Liver (tissue), 3 donors: ENCODE results near the gene HLA-DOB.

ENCODE experiments used
- ATF3 ChIP-seq: IDR thresholded peaks from 2 replicates; pipeline ENCODE4 v1.6.1; 2016; ENCODE audit warnings: antibody characterized with exemption
- CTCF ChIP-seq: fragments of 150-350 bp; IDR thresholded peaks from 2 replicates; pipeline ENCODE4 v1.5.1; 2017; ENCODE audit warnings: improper control_type of control experiment, low read depth, low read length; ENCODE audit not compliant: missing input control
- GABPA ChIP-seq, 2 donors: IDR thresholded peaks in 1 of 2; conservative IDR thresholded peaks in 1 of 2; 2 replicates each; pipeline ENCODE4 v1.6.1; 2016; ENCODE audit warnings: antibody characterized with exemption in 2 of 2, mild to moderate bottlenecking in 1 of 2, moderate library complexity in 1 of 2
- JUND ChIP-seq, 2 donors: IDR thresholded peaks; 2 replicates each; pipeline ENCODE4 v1.6.1; 2016; ENCODE audit warnings: antibody characterized with exemption in 2 of 2
- MAX ChIP-seq: IDR thresholded peaks from 2 replicates; pipeline ENCODE4 v1.6.1; 2016; ENCODE audit warnings: antibody characterized with exemption
- RAD21 ChIP-seq, 2 donors: IDR thresholded peaks; 2 replicates each; pipeline ENCODE4 v1.6.1; 2016; ENCODE audit warnings: antibody characterized with exemption in 2 of 2, mild to moderate bottlenecking in 2 of 2
- REST ChIP-seq: IDR thresholded peaks from 2 replicates; pipeline ENCODE4 v1.6.1; 2016; ENCODE audit warnings: antibody characterized with exemption, mild to moderate bottlenecking
- RXRA ChIP-seq, 2 donors: IDR thresholded peaks; 2 replicates each; pipeline ENCODE4 v1.6.1; 2017 to 2018; ENCODE audit warnings: antibody characterized with exemption in 2 of 2, mild to moderate bottlenecking in 1 of 2
- TAF1 ChIP-seq: conservative IDR thresholded peaks from 2 replicates; pipeline ENCODE4 v1.6.1; 2016; ENCODE audit warnings: antibody characterized with exemption, mild to moderate bottlenecking
- donor health status: healthy.
- donor health status: healthy.

GRCh38 chr6:32827025-32827424, 10.2 kb upstream of the HLA-DOB start:
- TF ChIP-seq CTCF (no peak), TAF1 (no peak), JUND (IDR thresholded peaks at IDR 0.05) (no peak), RAD21 (IDR thresholded peaks at IDR 0.05) (no peak), GABPA (IDR thresholded peaks at IDR 0.05 in 1 of 2, conservative IDR thresholded peaks at IDR 0.05 in 1 of 2) (no peak), ATF3 (no peak), RXRA (IDR thresholded peaks at IDR 0.05) (no peak), REST (no peak), MAX (no peak)
